ENCODE results near the gene CUBN. TPM values are rescaled to one million over a fixed set of nuclear protein-coding genes. Genes with fewer than 3 reads are reported as not detected.

The CUBN gene
- total RNA-seq, 1 experiment from 2014 or later = 0.80 TPM

DNA sequence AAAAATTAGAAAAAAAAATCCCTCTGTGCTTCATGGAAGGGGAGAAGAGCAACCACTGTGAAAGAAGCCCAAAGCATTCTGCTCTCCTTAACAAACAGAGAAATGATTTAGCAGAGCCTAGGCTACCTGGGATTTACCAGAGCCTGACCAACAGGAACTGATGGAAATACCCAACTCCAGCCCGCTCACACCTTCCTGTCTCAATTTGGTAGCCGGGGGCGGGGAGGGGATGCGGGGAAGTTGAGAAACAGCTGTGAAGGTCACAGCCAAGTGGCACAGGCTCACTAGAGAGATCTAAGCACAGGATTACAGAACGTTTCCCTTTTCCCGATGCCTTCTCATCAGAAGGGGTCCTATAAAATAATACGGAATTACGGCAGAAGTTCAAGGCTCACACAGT is 330.0 kb downstream of the CUBN start:
- DNase-seq (no peak), ATAC-seq (no peak)
- H3K36me3 ChIP-seq (ENCODE audit: low read depth, low read length) = no peaks in the 10 kb centered on the region
- H3K27me3 ChIP-seq (ENCODE audit: low read length) = no peaks in the 10 kb centered on the region
- no peak overlapping the region for H3K9ac ChIP-seq (ENCODE audit: low read length)
- POLR2A ChIA-PET (ENCODE audit: unreplicated experiment) = no interaction called here
- TF ChIP-seq, protein P1, sequence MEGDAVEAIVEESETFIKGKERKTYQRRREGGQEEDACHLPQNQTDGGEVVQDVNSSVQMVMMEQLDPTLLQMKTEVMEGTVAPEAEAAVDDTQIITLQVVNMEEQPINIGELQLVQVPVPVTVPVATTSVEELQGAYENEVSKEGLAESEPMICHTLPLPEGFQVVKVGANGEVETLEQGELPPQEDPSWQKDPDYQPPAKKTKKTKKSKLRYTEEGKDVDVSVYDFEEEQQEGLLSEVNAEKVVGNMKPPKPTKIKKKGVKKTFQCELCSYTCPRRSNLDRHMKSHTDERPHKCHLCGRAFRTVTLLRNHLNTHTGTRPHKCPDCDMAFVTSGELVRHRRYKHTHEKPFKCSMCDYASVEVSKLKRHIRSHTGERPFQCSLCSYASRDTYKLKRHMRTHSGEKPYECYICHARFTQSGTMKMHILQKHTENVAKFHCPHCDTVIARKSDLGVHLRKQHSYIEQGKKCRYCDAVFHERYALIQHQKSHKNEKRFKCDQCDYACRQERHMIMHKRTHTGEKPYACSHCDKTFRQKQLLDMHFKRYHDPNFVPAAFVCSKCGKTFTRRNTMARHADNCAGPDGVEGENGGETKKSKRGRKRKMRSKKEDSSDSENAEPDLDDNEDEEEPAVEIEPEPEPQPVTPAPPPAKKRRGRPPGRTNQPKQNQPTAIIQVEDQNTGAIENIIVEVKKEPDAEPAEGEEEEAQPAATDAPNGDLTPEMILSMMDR (conservative IDR thresholded peaks at IDR 0.05; ENCODE audit: low read depth, low read length) = no peak
- TF ChIP-seq EZH2phosphoT487 (IDR thresholded peaks at IDR 0.05; ENCODE audit: borderline replicate concordance, low read length) = no peak
- no peak for TF ChIP-seq EZH2 (IDR thresholded peaks at IDR 0.05; ENCODE audit: low read length, unreplicated experiment)
- no peak overlapping the region for H3K4me2 ChIP-seq (ENCODE audit: low read length)
- CTCF ChIA-PET = interaction anchor here (0.7 kb wide), 1 partner anchor 55 kb away, joined by 3 read pairs; no protein-coding TSS in a partner anchor
- H3K4me3 ChIP-seq (ENCODE audit: low read length) = no peak overlapping the region
- no peaks in the 10 kb centered on the region for H4K20me1 ChIP-seq (ENCODE audit: low read length)
- H2AFZ ChIP-seq (ENCODE audit: low read length) = no peak overlapping the region
- H3F3A ChIP-seq (ENCODE audit: low read length, unreplicated experiment) = no peaks in the 10 kb centered on the region
- no peaks in the 10 kb centered on the region for H3K9me3 ChIP-seq (ENCODE audit: low read length)
- peaks cover 5% of the 10 kb centered on the region; the same call in 1 of the 2 replicates for H3K4me1 ChIP-seq (ENCODE audit: insufficient read depth, low read length)
- no TSS peak for BruUV-seq (replicated peaks)
- intact Hi-C loops (cut with micrococcal nuclease) = no loop called here
- no peaks in the 10 kb centered on the region for H3K9me2 ChIP-seq (replicated peaks; ENCODE audit: low read length)
- H3K27ac ChIP-seq (ENCODE audit: low read length) = no peak overlapping the region
- H3K79me2 ChIP-seq (ENCODE audit: low read length) = peaks cover 7% of the 10 kb centered on the region

DNA sequence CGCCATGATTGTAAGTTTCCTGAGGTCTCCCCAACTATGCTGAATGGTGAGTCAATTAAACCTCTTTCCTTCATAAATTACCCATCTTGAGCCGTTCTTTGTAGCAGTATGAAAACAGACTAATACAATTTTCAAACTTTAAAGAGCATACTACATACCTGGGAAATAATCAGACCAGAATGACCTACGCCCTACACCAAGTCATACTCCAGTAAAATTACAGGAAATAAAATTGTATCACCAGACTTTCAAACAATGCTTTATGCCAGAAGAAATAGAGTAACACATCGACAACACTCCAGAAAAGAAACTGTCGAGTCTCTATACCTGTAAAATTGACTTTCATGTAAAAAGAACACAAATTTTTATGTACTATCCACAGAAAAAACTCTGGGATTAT is 331.0 kb downstream of the CUBN start:
- Histone ChIP-seq H2AFZ (ENCODE audit: low read length) (no peak overlapping the region), H3K36me3 (ENCODE audit: low read depth, low read length) (no peaks in the 10 kb centered on the region), H4K20me1 (ENCODE audit: low read length) (no peaks in the 10 kb centered on the region), H3K27me3 (ENCODE audit: low read length) (no peaks in the 10 kb centered on the region), H3K9me2 (replicated peaks; ENCODE audit: low read length) (no peaks in the 10 kb centered on the region), H3K9ac (ENCODE audit: low read length) (no peak overlapping the region), H3K4me3 (ENCODE audit: low read length) (no peak overlapping the region), H3K4me1 (ENCODE audit: insufficient read depth, low read length) (peaks cover 5% of the 10 kb centered on the region; the same call in 1 of the 2 replicates), H3F3A (ENCODE audit: low read length, unreplicated experiment) (no peaks in the 10 kb centered on the region), H3K9me3 (ENCODE audit: low read length) (no peaks in the 10 kb centered on the region), H3K79me2 (ENCODE audit: low read length) (peaks cover 7% of the 10 kb centered on the region), H3K4me2 (ENCODE audit: low read length) (no peak overlapping the region), H3K27ac (ENCODE audit: low read length) (no peak overlapping the region)
- ATAC-seq (no peak), DNase-seq (no peak)
- intact Hi-C loops (cut with micrococcal nuclease) = no loop called here
- POLR2A ChIA-PET (ENCODE audit: unreplicated experiment) = no interaction called here
- no TSS peak for BruUV-seq (replicated peaks)
- TF ChIP-seq EZH2phosphoT487 (IDR thresholded peaks at IDR 0.05; ENCODE audit: borderline replicate concordance, low read length) = no peak
- no peak for TF ChIP-seq EZH2 (IDR thresholded peaks at IDR 0.05; ENCODE audit: low read length, unreplicated experiment)
- TF ChIP-seq, protein P1 (conservative IDR thresholded peaks at IDR 0.05; ENCODE audit: low read depth, low read length) = no peak
- CTCF ChIA-PET = no interaction called here

DNA sequence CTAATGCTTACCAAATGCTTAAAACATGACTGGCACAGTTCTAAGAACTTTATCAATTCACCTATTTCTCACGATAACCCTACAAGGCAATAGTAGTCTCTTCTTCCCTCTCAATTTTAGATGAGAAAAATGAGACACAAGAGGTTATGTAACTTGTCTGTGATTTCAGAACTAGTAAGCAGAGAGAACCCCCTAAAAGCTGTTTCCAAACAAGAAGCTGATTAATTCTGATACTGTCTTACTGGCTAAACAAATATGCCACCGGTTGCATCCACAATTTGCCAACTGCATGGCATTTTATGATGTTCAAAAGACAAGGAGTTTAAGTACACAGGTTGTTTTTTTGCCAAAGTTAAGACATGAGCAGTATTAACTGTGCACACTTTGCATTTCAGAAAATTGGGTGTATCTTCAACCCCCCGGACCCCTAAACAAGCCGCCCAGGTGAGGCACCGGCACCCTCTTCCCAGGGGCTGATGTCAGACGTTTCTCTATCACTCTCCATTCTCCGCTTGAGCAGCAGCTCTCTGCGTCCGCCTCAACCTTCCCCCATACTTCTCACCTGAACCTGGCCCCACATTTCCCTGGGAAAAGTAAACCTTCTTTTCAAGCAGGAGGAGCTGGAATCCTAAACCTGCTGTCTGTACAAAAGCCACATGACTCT is 334.1 kb downstream of the CUBN start:
- ATAC-seq = no peak
- Histone ChIP-seq H3K9ac (ENCODE audit: low read length) (no peak overlapping the region), H3K36me3 (ENCODE audit: low read depth, low read length) (no peaks in the 10 kb centered on the region), H4K20me1 (ENCODE audit: low read length) (no peaks in the 10 kb centered on the region), H3F3A (ENCODE audit: low read length, unreplicated experiment) (no peaks in the 10 kb centered on the region), H3K4me2 (ENCODE audit: low read length) (no peak overlapping the region), H2AFZ (ENCODE audit: low read length) (no peak overlapping the region), H3K27ac (ENCODE audit: low read length) (no peak overlapping the region), H3K9me2 (replicated peaks; ENCODE audit: low read length) (no peaks in the 10 kb centered on the region), H3K4me3 (ENCODE audit: low read length) (no peak overlapping the region), H3K4me1 (ENCODE audit: insufficient read depth, low read length) (peaks cover 5% of the 10 kb centered on the region; the same call in 1 of the 2 replicates), H3K27me3 (ENCODE audit: low read length) (no peaks in the 10 kb centered on the region), H3K79me2 (ENCODE audit: low read length) (peaks cover 7% of the 10 kb centered on the region), H3K9me3 (ENCODE audit: low read length) (no peaks in the 10 kb centered on the region)
- CTCF ChIA-PET = no interaction called here
- no peak for DNase-seq
- POLR2A ChIA-PET (ENCODE audit: unreplicated experiment) = no interaction called here
- BruUV-seq (replicated peaks) = no TSS peak
- intact Hi-C loops (cut with micrococcal nuclease) = no loop called here
- TF ChIP-seq EZH2 (IDR thresholded peaks at IDR 0.05; ENCODE audit: low read length, unreplicated experiment) = no peak
- TF ChIP-seq, protein P1 (conservative IDR thresholded peaks at IDR 0.05; ENCODE audit: low read depth, low read length) = no peak
- TF ChIP-seq EZH2phosphoT487 (IDR thresholded peaks at IDR 0.05; ENCODE audit: borderline replicate concordance, low read length) = no peak
